IMR-90 (cell line): ENCODE results near the gene PRPS1. TPM values are rescaled to one million over a fixed set of nuclear protein-coding genes. Genes with fewer than 3 reads are reported as not detected.

Experiments used
- ATAC-seq: fragments of 200-7000 bp; cut with Tn5 transposase; 2 replicates; pipeline ENCODE4 v1.9.1; 2020; ENCODE audit warnings: low read depth, mild to moderate bottlenecking, moderate library complexity
- BruUV-seq: library from RNA; stranded (reverse); fragments of 400-500 nt; replicated peaks from 2 replicates; lab custom pipeline; 2021; lab: Mats Ljungman, UMichigan
- CTCF ChIA-PET: fragments of 300-600 bp; formaldehyde crosslinking; extraction: SDS; loops from one replicate; lab custom pipeline; 2021; ENCODE audit warnings: antibody characterized with exemption; lab: Yijun Ruan, JAX
- POLR2A ChIA-PET: fragments of 300-600 bp; sonication (Branson Sonifier 250); formaldehyde crosslinking; loops from one replicate; lab custom pipeline; 2022; ENCODE audit warnings: antibody characterized with exemption; ENCODE audit not compliant: unreplicated experiment; lab: Charles Lee
- DNase-seq: peaks from one replicate; pipeline ENCODE4 v3.0.0; 2013
- H2AFZ ChIP-seq: replicated peaks from 2 replicates; pipeline ENCODE3; 2013; ENCODE audit warnings: low read length, mild to moderate bottlenecking; ENCODE audit not compliant: poor library complexity
- H2AK5ac ChIP-seq: 2 replicates; pipeline ENCODE4 v1.6.1; 2013; ENCODE audit warnings: low read depth, low read length, inconsistent platforms
- H2AK9ac ChIP-seq: replicated peaks from 2 replicates; pipeline ENCODE3; 2013; ENCODE audit warnings: mild to moderate bottlenecking, low read depth, low read length, moderate library complexity; ENCODE audit not compliant: poor library complexity
- H2BK120ac ChIP-seq: 2 replicates; pipeline ENCODE4 v1.6.1; 2013; ENCODE audit warnings: low read depth, low read length, inconsistent platforms
- H2BK15ac ChIP-seq: 3 replicates; pipeline ENCODE4 v1.6.1; 2013; ENCODE audit warnings: low read depth, low read length, inconsistent platforms
- H2BK20ac ChIP-seq: 2 replicates; pipeline ENCODE4 v1.6.1; 2013; ENCODE audit warnings: low read depth, mild to moderate bottlenecking, inconsistent platforms, low read length, moderate library complexity
- H2BK5ac ChIP-seq: 2 replicates; pipeline ENCODE4 v1.6.1; 2013; ENCODE audit warnings: mild to moderate bottlenecking, low read depth, low read length, inconsistent platforms; ENCODE audit not compliant: poor library complexity, severe bottlenecking
- H3K14ac ChIP-seq: replicated peaks from 2 replicates; pipeline ENCODE4 v1.6.1; 2013; ENCODE audit warnings: low read depth, low read length, inconsistent platforms
- H3K18ac ChIP-seq: 2 replicates; pipeline ENCODE4 v1.6.1; 2013; ENCODE audit warnings: low read depth, low read length, control low read depth
- H3K23ac ChIP-seq: 2 replicates; pipeline ENCODE4 v1.6.1; 2013; ENCODE audit warnings: low read depth, low read length, inconsistent platforms
- H3K27ac ChIP-seq: 2 replicates; pipeline ENCODE4 v1.5.1; 2013; ENCODE audit warnings: mild to moderate bottlenecking, control low read depth, low read length; ENCODE audit not compliant: insufficient read depth
- H3K27me3 ChIP-seq: 2 replicates; pipeline ENCODE4 v1.6.1; 2013; ENCODE audit warnings: low read length; ENCODE audit not compliant: control insufficient read depth, insufficient read depth
- H3K36me3 ChIP-seq: 2 replicates; pipeline ENCODE4 v1.6.1; 2013; ENCODE audit warnings: low read length, mixed read lengths; ENCODE audit not compliant: control insufficient read depth, insufficient read depth
- H3K4ac ChIP-seq: 2 replicates; pipeline ENCODE4 v1.6.1; 2013; ENCODE audit warnings: low read depth, low read length, inconsistent platforms
- H3K4me1 ChIP-seq: 2 replicates; pipeline ENCODE4 v1.6.1; 2013; ENCODE audit warnings: low read length, mixed read lengths; ENCODE audit not compliant: control insufficient read depth, insufficient read depth
- H3K4me2 ChIP-seq: 2 replicates; pipeline ENCODE4 v1.6.1; 2013; ENCODE audit warnings: low read depth, mild to moderate bottlenecking, control low read depth, low read length, moderate library complexity
- H3K4me3 ChIP-seq: 2 replicates; pipeline ENCODE4 v1.5.1; 2013; ENCODE audit warnings: low read depth, mild to moderate bottlenecking, control low read depth, low read length, moderate library complexity; ENCODE audit not compliant: insufficient read depth
- H3K56ac ChIP-seq: 2 replicates; pipeline ENCODE4 v1.6.1; 2013; ENCODE audit warnings: low read length, inconsistent platforms; ENCODE audit not compliant: insufficient read depth; ENCODE audit errors: extremely low read depth
- H3K79me1 ChIP-seq, 2 experiments: 2 replicates each; pipeline ENCODE4 v1.6.1; 2013; ENCODE audit warnings: low read length in 2 of 2, inconsistent platforms in 1 of 2, low read depth in 1 of 2
- H3K9ac ChIP-seq: 2 replicates; pipeline ENCODE4 v1.6.1; 2013; ENCODE audit warnings: low read depth, low read length, control low read depth
- H3K9me1 ChIP-seq: 2 replicates; pipeline ENCODE4 v1.6.1; 2013; ENCODE audit warnings: low read length, inconsistent platforms; ENCODE audit not compliant: insufficient read depth
- H3K9me3 ChIP-seq: 2 replicates; pipeline ENCODE4 v1.6.1; 2013; ENCODE audit warnings: low read length; ENCODE audit not compliant: control insufficient read depth, insufficient read depth
- H4K20me1 ChIP-seq: 2 replicates; pipeline ENCODE4 v1.6.1; 2013; ENCODE audit warnings: low read length, inconsistent platforms; ENCODE audit not compliant: insufficient read depth
- H4K5ac ChIP-seq: 2 replicates; pipeline ENCODE4 v1.6.1; 2013; ENCODE audit warnings: mild to moderate bottlenecking, low read depth, low read length, control low read depth
- H4K8ac ChIP-seq, 2 experiments: 2 replicates each; pipeline ENCODE4 v1.6.1; 2013; ENCODE audit warnings: low read depth in 2 of 2, low read length in 2 of 2, control low read depth in 1 of 2, inconsistent platforms in 1 of 2
- H4K91ac ChIP-seq: 2 replicates; pipeline ENCODE4 v1.6.1; 2013; ENCODE audit warnings: low read depth, low read length, inconsistent platforms; ENCODE audit not compliant: insufficient read depth
- CEBPB ChIP-seq: IDR thresholded peaks from 2 replicates; pipeline ENCODE4 v1.6.1; 2012; ENCODE audit warnings: low read depth, low read length, improper control_type of control experiment
- RFX5 ChIP-seq: IDR thresholded peaks from 2 replicates; pipeline ENCODE4 v1.8.0; 2012; ENCODE audit warnings: low read depth, mild to moderate bottlenecking, low read length, moderate library complexity
- WGBS, 2 experiments: methylation state at CpG; one replicate each; pipeline versions ENCODE4 v1.1.5 to v1.1.7; 2013; ENCODE audit warnings: missing lambda C conversion rate in 2 of 2; ENCODE audit not compliant: insufficient read length in 1 of 2; ENCODE audit errors: extremely low coverage in 2 of 2; 5-methylcytosine and 5-hydroxymethylcytosine counted together
- dilution Hi-C: fragments of 300-500 bp; cut with HindIII; formaldehyde crosslinking; loops from one replicate; pipeline ENCODE4 v1.14.3; 2018; ENCODE audit warnings: low sequenced_read_pairs; ENCODE audit not compliant: unreplicated experiment
- in situ Hi-C: fragments of 300-500 bp; cut with MboI; formaldehyde crosslinking; loops from 3 replicates; pipeline ENCODE4 v1.14.3; 2019; ENCODE audit warnings: low sequenced_read_pairs, inconsistent platforms, mixed read lengths
- intact Hi-C: fragments of 100-400 bp; cut with micrococcal nuclease; formaldehyde crosslinking; loops from 2 replicates; pipeline ENCODE4 v1.10.0; 2022
- polyA plus RNA-seq, 3 experiments: library from polyadenylated mRNA; depleted of rRNA; stranded (reverse); fragments of >200 nt; gene quantifications; 2 replicates each; pipeline ENCODE4 v1.2.3, GENCODE V29; 2012; ENCODE audit warnings: low replicate concordance in 1 of 3
- total RNA-seq: library from RNA; depleted of rRNA; stranded (reverse); fragments of >200 nt; gene quantifications from 2 replicates; pipeline ENCODE4 v1.2.3, GENCODE V29; 2012
- TF ChIP-seq, protein P1 (sequence below): conservative IDR thresholded peaks from 2 replicates; pipeline ENCODE4 v1.5.1; 2012; ENCODE audit warnings: mild to moderate bottlenecking, low read depth, low read length, improper control_type of control experiment

The PRPS1 gene
- total and polyA plus RNA-seq, 2 of the 4 experiments (the other 2 are of a cell fraction), result 118 to 137 TPM

DNA sequence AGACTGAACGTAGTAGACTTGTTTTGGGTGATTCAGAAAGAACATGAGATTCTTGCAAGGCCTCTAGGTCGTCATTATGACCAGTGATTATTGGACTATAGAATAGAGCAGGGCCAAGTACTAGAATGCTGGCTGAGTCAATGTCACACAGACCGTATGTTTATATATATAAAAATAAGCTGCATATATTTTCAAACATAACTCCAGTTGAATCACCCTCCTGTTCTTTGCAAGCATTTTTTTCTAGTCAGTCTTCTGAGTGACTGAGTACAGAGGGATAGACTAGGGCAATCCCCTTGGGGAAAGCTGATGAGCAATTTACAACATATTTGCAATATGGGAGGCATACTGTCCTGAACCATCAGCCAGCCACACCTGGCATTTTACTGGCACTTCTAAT lies 48.4 kb upstream of the PRPS1 start:
- Histone ChIP-seq H2BK15ac (0 out of 3 replicates have a peak overlapping the region, but pooled peaks have one; percentile 24), H3K9me1 (peaks cover 3% of the 10 kb centered on the region; the same call in 1 of the 2 replicates), H3K56ac (no peak overlapping the region), H3K9ac (no peak overlapping the region), H4K5ac (no peak overlapping the region; the same call in 1 of the 2 replicates), H4K20me1 (peaks cover 3% of the 10 kb centered on the region; the same call in 1 of the 2 replicates), H3K4ac (peak overlapping the region; percentile 72), H3K27ac (peak overlapping the region; percentile 45; the same call in 1 of the 2 replicates), H3K36me3 (no peaks in the 10 kb centered on the region), H3K14ac (no peak overlapping the region), H3K4me3 (no peak overlapping the region), H3K23ac (no peak overlapping the region), H2AK5ac (peak overlapping the region; percentile 35; the same call in 1 of the 2 replicates), H4K8ac (peak overlapping the region in 1 of 2 experiments; percentile 39; a peak in 1 of 4 replicates), H2BK120ac (peak overlapping the region; percentile 44), H3K27me3 (peaks cover 2% of the 10 kb centered on the region; the same call in 1 of the 2 replicates), H3K4me2 (0 out of 2 replicates have a peak overlapping the region, but pooled peaks have one; percentile 54), H3K79me1 (no peaks in the 10 kb centered on the region), H3K9me3 (no peaks in the 10 kb centered on the region), H3K4me1 (peaks cover 8% of the 10 kb centered on the region), H2BK5ac (peak overlapping the region; percentile 77), H2AFZ (peak overlapping the region; percentile 1), H4K91ac (no peak overlapping the region; the same call in 1 of the 2 replicates), H2BK20ac (peak overlapping the region; percentile 72), H3K18ac (peak overlapping the region; percentile 54; the same call in 1 of the 2 replicates), H2AK9ac (no peak overlapping the region)
- in situ Hi-C loops (no loop called here), dilution Hi-C loops (no loop called here), intact Hi-C loops (no loop called here)
- WGBS, 2 experiments, result no CpG with 5 or more reads among the region's 3 CpGs
- BruUV-seq, result no TSS peak
- TF ChIP-seq RFX5 (no peak), CEBPB (no peak)
- TF ChIP-seq, protein P1, sequence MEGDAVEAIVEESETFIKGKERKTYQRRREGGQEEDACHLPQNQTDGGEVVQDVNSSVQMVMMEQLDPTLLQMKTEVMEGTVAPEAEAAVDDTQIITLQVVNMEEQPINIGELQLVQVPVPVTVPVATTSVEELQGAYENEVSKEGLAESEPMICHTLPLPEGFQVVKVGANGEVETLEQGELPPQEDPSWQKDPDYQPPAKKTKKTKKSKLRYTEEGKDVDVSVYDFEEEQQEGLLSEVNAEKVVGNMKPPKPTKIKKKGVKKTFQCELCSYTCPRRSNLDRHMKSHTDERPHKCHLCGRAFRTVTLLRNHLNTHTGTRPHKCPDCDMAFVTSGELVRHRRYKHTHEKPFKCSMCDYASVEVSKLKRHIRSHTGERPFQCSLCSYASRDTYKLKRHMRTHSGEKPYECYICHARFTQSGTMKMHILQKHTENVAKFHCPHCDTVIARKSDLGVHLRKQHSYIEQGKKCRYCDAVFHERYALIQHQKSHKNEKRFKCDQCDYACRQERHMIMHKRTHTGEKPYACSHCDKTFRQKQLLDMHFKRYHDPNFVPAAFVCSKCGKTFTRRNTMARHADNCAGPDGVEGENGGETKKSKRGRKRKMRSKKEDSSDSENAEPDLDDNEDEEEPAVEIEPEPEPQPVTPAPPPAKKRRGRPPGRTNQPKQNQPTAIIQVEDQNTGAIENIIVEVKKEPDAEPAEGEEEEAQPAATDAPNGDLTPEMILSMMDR, result no peak
- ATAC-seq, result peak; percentile 91
- ChIA-PET POLR2A (no interaction called here), CTCF (interaction anchor here (1.5 kb wide), 1 partner anchor 50 kb away, joined by 3 read pairs; no protein-coding TSS in a partner anchor)
- DNase-seq, result peak; percentile 90
